Tibial nerve (tissue), 3 donors: ENCODE results near the gene SNAP29.

Experiments
- POLR2A ChIP-seq, 2 donors: fragments of 450-650 bp; IDR thresholded peaks; one replicate each; pipeline ENCODE4 v1.6.1; 2017; ENCODE audit warnings: antibody characterized with exemption in 2 of 2, mild to moderate bottlenecking in 2 of 2, moderate library complexity in 2 of 2
- TF ChIP-seq, protein P1 (sequence below), 5 experiments: fragments of 200-600 bp in 3 of 5; fragments of 450-650 bp in 2 of 5; sonication (generic) in 3 of 5; IDR thresholded peaks; one replicate each; pipeline ENCODE4 v1.5.1; 2016 to 2019; ENCODE audit warnings: antibody characterized with exemption in 5 of 5, mild to moderate bottlenecking in 3 of 5, moderate library complexity in 2 of 5

DNA sequence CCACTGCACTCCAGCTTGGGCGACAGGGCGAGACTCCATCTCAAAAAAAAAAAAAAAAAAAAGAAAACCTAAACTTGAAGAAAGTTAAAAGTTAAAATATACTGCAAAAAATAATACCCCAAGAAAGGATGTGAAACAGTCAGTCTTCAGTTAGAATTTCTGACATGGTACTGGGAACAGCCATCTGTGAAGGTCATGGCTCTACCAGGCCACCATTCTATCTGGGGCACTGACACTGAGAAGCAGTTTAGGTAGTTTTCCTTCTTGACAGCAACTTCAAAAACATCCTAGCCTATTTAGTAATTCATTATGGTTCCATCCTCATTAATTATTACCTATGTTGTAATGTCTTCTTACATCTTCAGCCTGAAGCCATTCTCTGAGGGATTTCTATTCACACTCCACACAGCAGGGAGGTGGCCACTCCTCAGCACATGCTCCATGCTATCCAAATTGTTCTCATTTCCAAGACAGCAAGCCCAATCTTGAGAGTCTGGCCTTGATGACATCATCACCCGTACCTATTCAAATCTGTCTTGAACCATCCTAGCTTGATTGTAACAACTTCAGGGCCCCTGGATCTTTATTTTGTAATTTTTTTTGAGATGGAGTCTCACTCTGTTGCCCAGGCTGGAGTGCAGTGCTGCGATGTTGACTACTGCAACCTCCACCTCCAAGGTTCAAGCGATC lies 46.7 kb upstream of the SNAP29 start:
- TF ChIP-seq, protein P1, sequence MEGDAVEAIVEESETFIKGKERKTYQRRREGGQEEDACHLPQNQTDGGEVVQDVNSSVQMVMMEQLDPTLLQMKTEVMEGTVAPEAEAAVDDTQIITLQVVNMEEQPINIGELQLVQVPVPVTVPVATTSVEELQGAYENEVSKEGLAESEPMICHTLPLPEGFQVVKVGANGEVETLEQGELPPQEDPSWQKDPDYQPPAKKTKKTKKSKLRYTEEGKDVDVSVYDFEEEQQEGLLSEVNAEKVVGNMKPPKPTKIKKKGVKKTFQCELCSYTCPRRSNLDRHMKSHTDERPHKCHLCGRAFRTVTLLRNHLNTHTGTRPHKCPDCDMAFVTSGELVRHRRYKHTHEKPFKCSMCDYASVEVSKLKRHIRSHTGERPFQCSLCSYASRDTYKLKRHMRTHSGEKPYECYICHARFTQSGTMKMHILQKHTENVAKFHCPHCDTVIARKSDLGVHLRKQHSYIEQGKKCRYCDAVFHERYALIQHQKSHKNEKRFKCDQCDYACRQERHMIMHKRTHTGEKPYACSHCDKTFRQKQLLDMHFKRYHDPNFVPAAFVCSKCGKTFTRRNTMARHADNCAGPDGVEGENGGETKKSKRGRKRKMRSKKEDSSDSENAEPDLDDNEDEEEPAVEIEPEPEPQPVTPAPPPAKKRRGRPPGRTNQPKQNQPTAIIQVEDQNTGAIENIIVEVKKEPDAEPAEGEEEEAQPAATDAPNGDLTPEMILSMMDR (IDR thresholded peaks at IDR 0.05): no peak
- no peak for TF ChIP-seq POLR2A (IDR thresholded peaks at IDR 0.05)
